ENCODE measurements around the gene SCCPDH. TPM values are rescaled to one million over a fixed set of nuclear protein-coding genes. Genes with fewer than 3 reads are reported as not detected.
"Not testable (repeated sequence)": the region's sequence is repeated elsewhere in the genome, so short reads cannot be mapped to it uniquely, and the experiment has no call there.

SCCPDH gene
- total RNA-seq, 1 donor from 2014 or later = 2.8 TPM

DNA sequence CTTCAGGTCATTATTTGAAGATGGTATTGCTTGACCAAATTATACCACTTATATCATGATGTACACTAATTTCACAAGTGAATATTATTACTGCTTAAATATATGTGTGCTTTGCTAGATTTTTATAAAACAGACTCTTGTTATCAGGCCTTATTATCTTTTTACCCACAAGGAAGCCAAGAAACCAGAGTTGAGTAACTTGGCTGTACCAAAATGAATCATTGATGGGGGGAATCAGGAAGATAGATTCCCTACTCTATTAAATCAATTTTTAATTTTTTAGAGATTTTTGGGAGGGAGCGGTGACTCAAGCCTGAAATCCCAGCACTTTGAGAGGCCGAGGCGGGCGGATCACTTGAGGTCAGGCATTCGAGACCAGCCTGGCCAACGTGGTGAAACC, 16.0 kb upstream of the SCCPDH start:
- no peak for ATAC-seq

DNA sequence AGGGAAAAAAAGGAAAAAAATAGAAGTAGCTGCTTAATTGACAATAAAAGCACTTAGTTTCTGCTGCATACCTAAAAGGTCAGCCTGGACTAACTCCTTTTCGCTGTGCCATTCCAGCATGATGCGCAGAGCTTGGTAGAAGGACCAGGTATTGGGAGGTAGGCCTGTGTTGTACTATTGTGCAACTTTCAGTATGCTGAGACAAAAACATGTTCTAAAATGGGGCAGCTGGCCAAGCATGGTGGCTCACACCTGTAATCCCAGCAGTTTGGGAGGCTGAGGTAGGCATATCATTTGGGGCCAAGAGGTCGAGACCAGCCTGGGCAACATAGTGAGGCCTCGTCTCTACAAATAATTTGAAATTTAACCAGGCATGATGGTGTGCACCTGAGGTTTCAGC, 15.0 kb upstream of the SCCPDH start:
- no peak for ATAC-seq

DNA sequence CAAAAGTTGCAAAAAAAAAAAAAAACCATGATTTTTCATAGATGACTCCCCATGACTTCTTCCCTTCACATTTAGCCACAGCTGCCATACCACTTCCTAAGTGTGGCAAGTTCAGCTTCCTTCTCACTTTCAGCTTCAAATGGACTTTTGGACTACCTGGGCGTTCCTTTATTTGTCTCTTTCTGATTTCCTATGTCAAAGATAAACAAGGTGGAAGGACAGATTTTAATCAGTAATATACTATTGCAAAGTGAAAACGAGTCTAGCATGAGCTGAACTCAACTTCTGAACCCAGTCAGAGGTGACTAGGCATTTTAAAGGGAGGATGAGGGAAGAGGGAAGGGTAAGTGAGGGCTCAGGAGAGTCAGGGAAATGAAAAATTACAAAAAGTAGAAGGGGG, 14.4 kb upstream of the SCCPDH start:
- no peak for ATAC-seq

DNA sequence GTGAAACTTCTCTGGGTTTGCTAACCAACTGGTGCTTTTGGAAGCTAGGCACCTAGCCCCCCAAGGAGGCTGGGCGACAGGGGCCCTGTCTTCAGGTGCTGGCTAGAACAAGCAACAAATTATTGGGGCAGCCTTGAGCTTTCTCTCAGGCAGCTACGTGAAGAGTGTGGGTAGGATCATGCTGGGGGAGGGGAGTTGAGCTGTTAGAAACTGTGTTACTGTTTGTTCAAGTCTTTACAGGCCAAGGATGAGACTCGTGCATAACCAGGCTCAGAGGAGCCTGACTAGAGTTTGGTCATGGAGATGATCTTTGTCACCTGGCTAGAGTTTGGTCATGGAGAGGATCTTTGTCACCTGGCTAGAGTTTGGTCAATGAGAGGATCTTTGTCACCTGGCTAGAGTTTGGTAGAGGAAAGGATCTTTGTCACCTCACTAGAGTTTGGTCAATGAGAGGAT, 12.6 kb upstream of the SCCPDH start:
- no peak for ATAC-seq

DNA sequence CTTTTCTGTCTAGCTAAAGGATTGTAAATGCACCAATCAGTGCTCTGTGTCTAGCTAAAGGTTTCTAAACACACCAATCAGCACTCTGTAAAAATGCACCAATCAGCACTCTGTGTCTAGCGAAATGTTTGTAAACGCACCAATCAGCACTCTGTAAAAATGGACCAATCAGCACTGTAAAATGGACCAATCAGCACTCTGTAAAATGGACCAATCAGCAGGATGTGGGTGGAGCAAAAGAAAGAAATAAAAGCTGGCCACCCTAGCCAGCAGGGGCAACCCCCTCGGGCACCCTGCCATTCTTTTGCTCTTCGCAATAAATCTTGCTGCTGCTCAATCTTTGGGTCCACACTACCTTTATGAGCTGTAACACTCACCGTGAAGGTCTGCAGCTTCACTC, 11.8 kb upstream of the SCCPDH start:
- ATAC-seq = not testable (repeated sequence)

DNA sequence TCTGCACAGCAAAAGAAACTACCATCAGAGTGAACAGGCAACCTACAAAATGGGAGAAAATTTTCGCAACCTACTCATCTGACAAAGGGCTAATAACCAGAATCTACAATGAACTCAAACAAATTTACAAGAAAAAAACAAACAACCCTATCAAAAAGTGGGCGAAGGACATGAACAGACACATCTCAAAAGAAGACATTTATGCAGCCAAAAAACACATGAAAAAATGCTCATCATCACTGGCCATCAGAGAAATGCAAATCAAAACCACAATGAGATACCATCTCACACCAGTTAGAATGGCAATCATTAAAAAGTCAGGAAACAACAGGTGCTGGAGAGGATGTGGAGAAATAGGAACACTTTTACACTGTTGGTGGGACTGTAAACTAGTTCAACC, 4.8 kb upstream of the SCCPDH start:
- not testable (repeated sequence) for ATAC-seq

DNA sequence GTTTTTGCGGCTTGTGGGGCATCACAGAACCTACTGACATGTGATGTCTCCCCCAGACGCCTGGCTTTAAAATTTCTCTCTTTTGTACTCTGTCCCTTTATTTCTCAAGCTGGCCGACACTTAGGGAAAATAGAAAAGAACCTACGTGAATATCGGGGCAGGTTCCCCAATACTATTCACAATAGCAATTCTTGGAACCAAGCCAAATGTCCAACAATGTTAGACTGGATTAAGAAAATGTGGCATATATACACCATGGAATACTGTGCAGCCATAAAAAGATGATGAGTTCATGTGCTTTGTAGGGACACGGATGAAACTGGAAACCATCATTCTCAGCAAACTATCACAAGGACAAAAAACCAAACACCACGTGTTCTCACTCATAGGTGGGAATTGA, 3.4 kb upstream of the SCCPDH start:
- not testable (repeated sequence) for ATAC-seq

DNA sequence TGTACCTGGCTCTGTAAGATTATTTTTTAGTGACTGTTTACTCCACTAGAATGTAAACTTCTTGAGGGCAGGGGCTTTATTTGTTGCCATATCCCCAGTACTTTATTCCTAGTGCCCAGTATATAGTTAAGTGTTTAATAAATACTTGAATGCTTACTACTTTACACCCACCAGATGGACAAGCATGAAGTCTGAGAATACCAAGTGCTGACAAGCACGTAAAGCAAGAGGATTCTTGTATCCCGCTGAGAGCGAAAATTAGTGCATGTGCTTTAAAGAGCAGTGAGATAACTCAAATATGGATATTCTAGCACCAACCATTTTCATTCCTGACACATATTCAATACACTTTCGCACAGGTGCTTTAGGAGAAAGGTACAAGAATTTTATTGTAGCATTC, 1.5 kb upstream of the SCCPDH start:
- no peak for ATAC-seq

DNA sequence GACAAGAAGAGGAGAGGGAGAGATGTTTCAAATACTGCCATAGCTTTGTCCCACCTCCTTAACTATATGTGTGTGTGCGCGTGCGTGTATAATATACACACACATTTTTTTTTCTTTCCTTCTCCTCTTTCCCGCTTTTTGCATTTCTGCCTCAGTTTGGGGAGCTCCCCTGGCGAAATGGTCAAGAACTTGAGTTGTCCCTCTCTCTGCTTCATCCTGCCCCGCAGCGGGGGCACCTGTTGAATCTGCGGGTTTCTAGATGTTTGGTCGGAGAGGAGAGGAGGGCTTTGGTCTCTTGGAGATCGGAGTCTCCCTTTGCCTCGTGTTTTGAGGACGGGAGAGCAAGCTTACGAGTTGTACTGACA, 504 bp downstream of the SCCPDH start:
- no peak for ATAC-seq

DNA sequence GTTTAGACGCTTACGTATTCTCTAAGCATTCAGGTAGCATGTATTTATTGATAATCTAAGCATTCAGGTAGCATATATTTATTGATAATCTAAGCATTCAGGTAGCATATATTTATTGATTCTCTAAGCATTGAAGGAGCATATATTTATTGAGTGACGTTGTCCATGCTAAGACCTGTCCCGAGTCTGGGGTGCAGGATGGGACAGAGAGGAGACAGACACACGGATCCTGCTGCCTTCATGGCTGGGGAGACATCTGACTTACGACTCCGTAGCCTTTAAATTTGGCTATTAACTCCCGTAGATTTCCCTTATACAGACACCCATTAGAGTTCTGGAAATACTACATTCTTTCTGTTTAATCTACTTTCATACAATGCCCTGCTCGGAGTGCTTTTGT, 982 bp downstream of the SCCPDH start:
- no peak for ATAC-seq

DNA sequence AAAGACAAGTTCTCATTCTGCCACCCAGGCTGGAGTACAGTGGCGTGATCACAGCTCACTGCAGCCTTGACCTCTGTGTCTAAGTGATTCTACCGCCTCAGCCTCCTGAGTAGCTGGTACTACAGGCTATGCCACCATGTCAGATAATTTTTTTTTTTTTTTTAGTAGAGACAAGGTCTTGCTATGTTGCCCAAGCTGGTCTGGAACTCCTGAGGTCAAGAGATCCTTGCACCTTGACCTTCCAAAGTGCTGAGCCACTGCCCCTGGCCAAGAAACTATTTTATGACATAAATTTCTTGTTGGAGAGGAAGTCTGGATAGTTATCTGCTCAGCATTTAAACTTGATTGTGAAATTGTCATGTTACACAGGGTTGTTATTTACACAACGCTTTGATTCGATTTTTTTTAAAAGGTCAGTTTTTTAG, 2.1 kb downstream of the SCCPDH start:
- no peak for ATAC-seq

DNA sequence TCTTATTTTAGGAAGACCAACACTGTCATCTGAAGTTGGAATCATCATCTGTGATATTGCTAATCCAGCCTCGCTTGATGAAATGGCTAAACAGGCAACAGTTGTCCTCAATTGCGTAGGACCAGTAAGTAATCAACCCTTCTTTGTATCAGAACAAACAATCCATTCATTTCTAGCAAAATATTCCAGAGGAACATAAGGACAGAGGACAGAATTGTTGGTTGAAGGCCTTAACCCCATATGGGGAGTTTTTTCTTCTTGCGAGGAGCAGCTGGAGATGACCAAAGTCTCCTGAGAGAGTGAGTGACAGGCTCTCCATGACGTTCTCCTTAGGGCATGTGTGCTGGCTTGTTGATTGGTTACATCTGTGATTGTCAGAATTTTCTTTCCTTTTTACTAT, 2.7 kb downstream of the SCCPDH start:
- no peak for ATAC-seq

DNA sequence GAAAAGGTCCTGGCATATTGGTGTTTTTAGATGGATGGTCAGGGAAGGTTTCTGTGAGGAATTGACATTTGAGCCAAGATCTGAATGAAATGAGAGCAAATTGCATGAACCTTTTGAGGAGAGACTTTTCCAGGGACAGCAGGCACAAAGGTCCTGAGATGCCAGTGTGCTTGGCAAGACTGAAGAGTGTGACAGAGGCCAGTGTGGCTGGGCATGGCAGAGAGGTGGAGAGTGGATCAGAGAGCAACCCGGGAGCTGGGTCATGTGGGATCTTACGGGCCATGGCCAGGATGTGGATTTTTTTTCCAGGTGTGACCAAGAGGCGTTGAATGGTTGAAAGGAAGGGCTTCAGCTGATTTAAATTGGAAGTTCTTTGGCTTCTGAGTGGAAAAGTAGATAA, 3.4 kb downstream of the SCCPDH start:
- no peak for ATAC-seq

DNA sequence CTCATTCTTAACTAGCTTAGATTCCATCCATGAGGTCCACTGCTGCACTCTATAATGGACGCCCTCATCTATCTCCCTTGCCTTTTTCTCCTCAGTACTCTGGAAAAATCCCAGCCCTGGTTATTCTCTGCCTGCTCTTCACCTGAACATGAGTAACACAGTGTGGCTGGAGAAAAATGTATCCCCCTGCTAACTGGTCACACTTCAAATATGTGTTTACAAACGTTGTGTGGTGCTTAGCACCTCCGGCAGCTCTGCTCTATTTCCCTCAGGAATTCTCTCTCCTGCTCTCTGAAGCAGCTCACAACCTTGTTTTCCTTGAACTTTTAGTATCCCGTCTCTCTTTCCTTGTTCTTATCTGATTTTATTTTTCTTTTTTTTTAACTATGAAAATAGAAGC, 4.1 kb downstream of the SCCPDH start:
- ATAC-seq = no peak

DNA sequence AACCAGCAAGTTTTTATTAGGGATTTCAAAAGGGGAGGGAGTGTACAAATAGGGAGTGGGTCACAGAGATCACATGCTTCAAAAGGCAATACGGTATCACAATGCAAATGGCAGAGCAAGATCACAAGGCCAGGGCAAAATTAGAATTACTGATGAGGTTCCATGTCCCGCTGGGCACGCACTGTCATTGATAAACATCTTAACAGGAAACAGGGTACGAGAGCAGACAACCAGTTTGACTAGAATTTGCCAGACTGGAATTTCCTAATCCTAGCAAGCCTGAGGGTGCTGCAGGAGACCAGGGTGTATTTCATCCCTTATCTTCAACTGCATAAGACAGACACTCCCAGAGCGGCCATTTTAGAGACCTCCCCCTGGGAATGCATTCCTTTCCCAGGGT, 4.8 kb downstream of the SCCPDH start:
- not testable (repeated sequence) for ATAC-seq

DNA sequence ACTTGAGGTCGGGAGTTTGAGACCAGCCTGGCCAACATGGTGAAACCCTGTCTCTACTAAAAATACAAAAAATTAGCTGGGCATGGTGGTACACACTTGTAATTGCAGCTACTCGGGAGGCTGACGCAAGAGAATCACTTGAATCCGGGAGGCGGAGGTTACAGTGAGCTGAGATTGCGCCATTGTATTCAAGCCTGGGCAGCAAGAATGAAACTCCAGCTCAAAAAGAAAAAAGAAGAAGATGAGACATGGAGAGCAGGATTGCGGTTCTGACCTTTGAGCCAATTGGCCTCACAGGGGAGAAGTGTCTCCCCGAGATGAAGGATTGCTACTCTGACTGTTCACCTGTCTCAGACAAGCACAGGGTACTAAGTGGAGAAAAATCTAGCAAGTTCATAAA, 6.6 kb downstream of the SCCPDH start:
- ATAC-seq = no peak

DNA sequence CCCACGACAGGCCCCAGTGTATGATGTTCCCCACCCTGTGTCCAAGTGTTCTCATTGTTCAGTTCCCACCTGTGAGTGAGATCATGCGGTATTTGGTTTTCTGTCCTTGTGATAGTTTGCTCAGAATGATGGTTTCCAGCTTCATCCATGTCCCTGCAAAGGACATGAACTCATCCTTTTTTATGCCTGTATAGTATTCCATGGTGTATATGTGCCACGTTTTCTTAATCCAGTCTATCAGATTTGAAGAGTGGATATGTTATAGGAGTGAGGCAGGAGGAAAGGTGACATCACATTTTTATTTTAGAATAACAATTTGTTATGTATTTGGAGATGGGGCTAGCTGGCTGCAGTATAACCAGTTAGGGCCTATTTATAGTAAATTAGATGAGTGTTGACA, 7.7 kb downstream of the SCCPDH start:
- not testable (repeated sequence) for ATAC-seq

DNA sequence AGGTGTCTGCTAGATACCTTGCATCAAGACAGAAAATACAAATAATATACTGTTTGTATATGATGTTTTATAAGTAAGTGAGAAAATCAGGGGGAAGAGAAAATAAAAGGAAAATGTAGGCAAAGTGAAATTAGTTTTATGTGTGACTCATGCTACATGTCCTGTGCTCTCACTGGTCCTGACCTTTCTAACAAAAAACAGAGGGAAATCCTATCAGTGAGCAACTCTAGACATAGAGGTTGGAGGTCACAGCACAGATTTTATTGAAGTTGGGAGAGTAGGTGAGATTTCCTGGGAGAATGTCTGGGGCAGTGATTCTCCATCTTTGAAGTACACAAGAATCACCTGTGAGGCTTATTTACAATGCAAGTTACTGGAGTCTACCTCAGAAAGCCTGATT, 9.5 kb downstream of the SCCPDH start:
- no peak for ATAC-seq

DNA sequence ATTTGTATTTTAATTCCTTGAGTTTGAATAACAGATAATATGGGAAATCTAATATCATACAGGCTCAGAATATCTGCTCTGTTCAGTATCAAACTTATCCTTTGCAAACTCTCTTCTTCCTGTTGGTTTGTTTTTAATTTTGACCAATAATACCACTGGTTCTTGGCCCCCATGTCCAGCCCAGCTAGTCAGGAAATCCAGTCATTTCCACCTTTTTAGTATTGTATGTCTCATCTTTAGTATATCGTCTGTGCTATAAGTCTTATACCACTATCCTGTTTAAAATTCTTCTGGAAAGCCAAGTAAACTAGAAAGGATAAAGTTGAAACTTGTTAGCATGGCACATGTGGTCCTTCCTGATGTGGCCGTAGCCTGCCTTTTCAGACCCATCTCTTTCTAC, 10.7 kb downstream of the SCCPDH start:
- ATAC-seq = no peak

DNA sequence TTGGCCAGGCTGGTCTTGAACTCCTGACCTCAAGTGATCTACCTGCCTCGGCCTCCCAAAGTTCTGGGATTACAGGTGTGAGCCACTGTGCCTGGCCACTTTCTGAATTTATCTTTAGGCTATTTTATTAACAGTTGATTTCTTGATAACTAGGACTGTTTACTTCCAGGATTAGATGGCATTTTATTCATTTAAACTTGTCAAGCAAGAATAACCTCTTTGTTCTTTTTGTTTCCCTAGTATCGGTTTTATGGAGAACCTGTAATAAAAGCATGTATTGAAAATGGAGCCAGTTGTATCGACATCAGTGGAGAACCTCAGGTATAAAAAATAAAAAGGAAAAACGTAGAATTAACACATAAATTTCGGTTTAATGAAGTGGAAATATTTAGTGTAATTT, 11.5 kb downstream of the SCCPDH start:
- no peak for ATAC-seq

DNA sequence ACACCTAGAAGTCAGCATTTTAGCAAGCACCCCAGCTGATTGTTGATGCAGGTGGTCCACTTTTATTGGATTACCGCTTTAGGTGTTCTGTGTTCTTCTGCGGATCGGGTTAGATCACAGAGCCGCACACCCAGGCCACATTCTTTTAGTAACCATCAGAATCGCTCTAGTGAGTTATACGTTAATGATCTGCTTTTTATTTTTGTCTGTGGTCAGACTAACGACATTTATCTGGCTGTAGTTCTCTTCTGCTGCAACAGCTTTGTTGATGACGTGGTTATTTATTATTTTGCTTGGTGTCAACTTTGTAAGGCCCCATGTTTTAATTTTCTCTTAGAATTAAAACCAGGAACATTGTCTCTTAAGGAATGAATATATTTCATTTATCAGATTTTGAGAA, 18.2 kb downstream of the SCCPDH start:
- no peak for ATAC-seq

DNA sequence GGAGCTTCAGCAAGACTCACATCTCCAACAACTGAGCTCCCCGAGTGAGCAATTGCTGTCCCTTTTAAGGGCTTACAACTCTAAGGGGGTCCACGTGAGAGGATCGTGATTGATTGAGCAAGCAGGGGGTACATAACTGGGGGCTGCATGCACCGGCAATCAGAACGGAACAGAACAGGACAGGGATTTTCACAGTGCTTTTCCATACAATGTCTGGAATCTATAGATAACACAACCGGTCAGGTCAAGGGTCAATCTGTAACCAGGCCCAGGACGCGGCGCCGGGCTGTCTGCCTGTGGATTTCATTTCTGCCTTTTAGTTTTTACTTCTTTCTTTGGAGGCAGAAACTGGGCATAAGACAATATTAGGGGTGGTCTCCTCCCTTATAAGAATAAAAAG, 21.9 kb downstream of the SCCPDH start:
- not testable (repeated sequence) for ATAC-seq

DNA sequence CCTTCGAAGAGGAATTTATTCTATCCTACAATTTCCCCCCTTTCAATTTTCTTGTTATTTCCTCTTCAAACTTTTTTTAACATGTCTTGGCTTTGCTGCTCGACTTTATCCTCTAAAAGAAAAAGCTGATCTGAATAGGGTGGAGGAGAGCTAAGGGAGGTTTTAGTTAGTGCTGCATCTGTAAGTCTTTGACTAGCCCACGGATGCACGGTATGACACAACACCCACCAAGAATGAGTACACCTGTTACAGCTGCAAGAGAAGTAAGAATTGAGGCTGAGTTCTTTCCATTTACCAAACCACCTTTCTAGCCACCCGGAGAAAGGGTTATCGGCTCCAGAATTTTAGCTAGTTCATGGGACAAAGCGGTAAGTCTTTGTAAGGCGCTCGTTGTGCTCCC, 23.8 kb downstream of the SCCPDH start:
- no peak for ATAC-seq

DNA sequence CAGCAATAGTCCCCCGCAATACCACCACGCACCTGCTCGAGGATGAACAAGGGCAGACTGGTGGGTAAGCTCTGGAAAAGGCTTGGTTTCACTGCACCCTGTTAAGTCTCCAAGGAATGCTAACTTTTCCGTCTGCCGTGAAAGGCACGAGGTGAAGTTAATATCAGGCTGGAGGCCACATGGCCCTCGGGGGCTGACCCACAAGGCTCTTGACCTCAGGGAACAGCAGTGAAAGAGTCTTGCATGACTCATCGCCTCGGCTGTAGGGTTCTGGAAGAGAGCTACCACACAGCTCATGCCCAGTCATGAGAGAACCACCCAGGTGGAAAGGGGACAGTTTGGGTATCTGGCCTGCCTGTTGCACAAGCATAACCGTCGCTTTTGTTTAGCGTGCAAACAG, 24.7 kb downstream of the SCCPDH start:
- ATAC-seq = no peak

DNA sequence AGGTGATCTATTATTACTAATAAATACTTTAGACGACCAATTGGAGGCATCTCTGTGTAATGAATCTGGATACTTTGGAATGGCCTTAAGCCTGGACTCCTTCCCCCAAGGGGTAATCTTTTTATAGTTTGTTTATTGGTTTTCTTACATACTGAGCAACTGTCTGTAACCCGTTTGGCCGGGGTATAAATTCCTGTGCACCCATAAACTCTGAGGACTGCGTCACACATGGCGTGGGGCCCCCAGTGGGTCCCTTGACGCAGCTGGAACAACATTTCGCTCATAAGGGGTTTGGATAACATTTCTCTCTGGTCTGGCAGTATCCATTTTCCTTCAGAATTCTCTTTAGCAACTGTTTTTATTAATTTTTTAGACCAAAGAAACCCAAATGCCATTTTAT, 26.5 kb downstream of the SCCPDH start:
- no peak for ATAC-seq
